Measurements from ENCODE around the gene SGCA. TPM values are rescaled to one million over a fixed set of nuclear protein-coding genes. Genes with fewer than 3 reads are reported as not detected.
A peak's percentile ranks its signal among the peaks of the same experiment; 100 is the strongest.

SGCA gene
- total RNA-seq, 1 experiment from 2014 or later = 1.3 TPM

GRCh38 chr17:50181591-50182560 is 16.1 kb downstream of the SGCA start:
- peak; percentile 55 for DNase-seq (ENCODE audit: low read depth)

- peak; percentile 25 for DNase-seq (ENCODE audit: low read depth)
Measured at GRCh38 chr17:50182783-50183420, 17.1 kb downstream of the SGCA start.

GRCh38 chr17:50183421-50183994 is 17.7 kb downstream of the SGCA start:
- peak; percentile 59 for DNase-seq (ENCODE audit: low read depth)

GRCh38 chr17:50184064-50184463 is 18.3 kb downstream of the SGCA start:
- peak; percentile 52 for DNase-seq (ENCODE audit: low read depth)

GRCh38 chr17:50184611-50185398 is 19.0 kb downstream of the SGCA start:
- peak; percentile 72 for DNase-seq (ENCODE audit: low read depth)

- peak; percentile 27 for DNase-seq (ENCODE audit: low read depth)
Measured at GRCh38 chr17:50185631-50186471, 20.0 kb downstream of the SGCA start.

- peak; percentile 34 for DNase-seq (ENCODE audit: low read depth)
Measured at GRCh38 chr17:50186661-50187393, 21.0 kb downstream of the SGCA start.

GRCh38 chr17:50187394-50187725 is 21.6 kb downstream of the SGCA start:
- no peak for DNase-seq (ENCODE audit: low read depth)

- no peak for DNase-seq (ENCODE audit: low read depth)
Measured at GRCh38 chr17:50187751-50188530, 22.1 kb downstream of the SGCA start.

- DNase-seq (ENCODE audit: low read depth) = no peak
Measured at GRCh38 chr17:50188531-50188920, 22.7 kb downstream of the SGCA start.

- DNase-seq (ENCODE audit: low read depth) = no peak
Measured at GRCh38 chr17:50188921-50189549, 23.2 kb downstream of the SGCA start.

GRCh38 chr17:50189550-50190292 is 23.9 kb downstream of the SGCA start:
- no peak for DNase-seq (ENCODE audit: low read depth)

GRCh38 chr17:50190293-50190602 is 24.4 kb downstream of the SGCA start:
- DNase-seq (ENCODE audit: low read depth) = no peak

GRCh38 chr17:50190603-50191358 is 25.0 kb downstream of the SGCA start:
- no peak for DNase-seq (ENCODE audit: low read depth)

- DNase-seq (ENCODE audit: low read depth) = no peak
Measured at GRCh38 chr17:50191359-50192143, 25.7 kb downstream of the SGCA start.

- no peak for DNase-seq (ENCODE audit: low read depth)
Measured at GRCh38 chr17:50192144-50192617, 26.4 kb downstream of the SGCA start.

Data from Daoy (cell line).